Esophagus squamous epithelium (tissue), 5 donors: ENCODE measurements around the gene CLCN7. TPM values are rescaled to one million over a fixed set of nuclear protein-coding genes. Genes with fewer than 3 reads are reported as not detected.

Experiments
- DNase-seq: peaks from one replicate; lab custom pipeline; 2025; lab: John Stamatoyannopoulos, UW
- H3K27ac ChIP-seq, 4 donors: fragments of 200-600 bp; sonication (generic); one replicate each; pipeline ENCODE4 v1.5.1; 2016 to 2019; ENCODE audit warnings: mild to moderate bottlenecking in 1 of 4
- H3K27me3 ChIP-seq, 4 donors: fragments of 200-600 bp; sonication (generic); 1 replicate in 3 of 4; 2 replicates in 1 of 4; pipeline versions ENCODE4 v1.5.1 to v1.6.0; 2017 to 2021; ENCODE audit warnings: antibody characterized with exemption in 1 of 4
- H3K36me3 ChIP-seq, 3 donors: fragments of 200-600 bp; sonication (generic); one replicate each; pipeline ENCODE4 v1.5.1; 2016 to 2019
- H3K4me1 ChIP-seq, 3 donors: fragments of 200-600 bp; sonication (generic); one replicate each; pipeline ENCODE4 v1.5.1; 2017 to 2019
- H3K4me3 ChIP-seq, 4 donors: fragments of 200-600 bp; sonication (generic); 1 replicate in 3 of 4; 2 replicates in 1 of 4; pipeline ENCODE4 v1.5.1; 2016 to 2019; ENCODE audit warnings: mild to moderate bottlenecking in 2 of 4, moderate library complexity in 1 of 4
- H3K9me3 ChIP-seq, 3 donors: fragments of 200-600 bp; sonication (generic); one replicate each; pipeline ENCODE4 v1.5.1; 2016 to 2019
- CTCF ChIP-seq, 6 experiments: fragments of 450-650 bp in 4 of 6; fragments of 200-600 bp in 2 of 6; sonication (generic) in 2 of 6; IDR thresholded peaks; one replicate each; pipeline ENCODE4 v1.5.1; 2016 to 2019; ENCODE audit warnings: antibody characterized with exemption in 6 of 6, mild to moderate bottlenecking in 4 of 6, moderate library complexity in 4 of 6
- POLR2A ChIP-seq, 4 donors: fragments of 450-650 bp; IDR thresholded peaks; one replicate each; pipeline ENCODE4 v1.6.1; 2017; ENCODE audit warnings: antibody characterized with exemption in 4 of 4, mild to moderate bottlenecking in 4 of 4, moderate library complexity in 3 of 4
- WGBS, 2 donors: methylation state at CpG; one replicate each; pipeline ENCODE4 v1.1.5; 2018; 5-methylcytosine and 5-hydroxymethylcytosine counted together
- intact Hi-C: fragments of 100-400 bp; cut with DNase I; formaldehyde crosslinking; loops from one replicate; pipeline ENCODE4 v1.15.0; 2022
- total RNA-seq, 4 donors: library from RNA; depleted of rRNA; stranded (reverse); fragments of >200 nt; gene quantifications; one replicate each; pipeline ENCODE4 v1.1.0, GENCODE V29; 2016
- donor health status: DM: yes; HTN: yes; CAD: no.

Gene CLCN7
- total RNA-seq, 4 donors from 2014 or later, result 21.5 to 41.2 (median 33.6) TPM

GRCh38 chr16:1465567-1465915 lies 9.3 kb downstream of the CLCN7 start:
- DNase-seq, result no peak
- Histone ChIP-seq H3K9me3 (no peaks in the 10 kb centered on the region), H3K27ac (no peak overlapping the region), H3K27me3 (no peaks in the 10 kb centered on the region), H3K36me3 (peaks cover 10 to 59% (median 11%) of the 10 kb centered on the region in 3 donors), H3K4me1 (peaks cover 0 to 17% (median under 1%) of the 10 kb centered on the region in 3 donors), H3K4me3 (no peak overlapping the region)
- 100% methylated on average over 1 of the region's 13 CpGs; no CpG with 5 or more reads in 1 of the 2 donors for whole genome bisulfite sequencing, 2 donors
- TF ChIP-seq CTCF (IDR thresholded peaks at IDR 0.05) (no peak), POLR2A (IDR thresholded peaks at IDR 0.05) (no peak)
- intact Hi-C loops, result no loop called here

- no peak for DNase-seq
- TF ChIP-seq POLR2A (IDR thresholded peaks at IDR 0.05) (no peak), CTCF (IDR thresholded peaks at IDR 0.05) (no peak)
- no peaks in the 10 kb centered on the region for H3K27me3 ChIP-seq
- intact Hi-C loops, result no loop called here
- no peaks in the 10 kb centered on the region for H3K9me3 ChIP-seq
- no peak overlapping the region for H3K4me3 ChIP-seq
- peaks cover 0 to 13% (median 0%) of the 10 kb centered on the region in 3 donors for H3K4me1 ChIP-seq
- H3K36me3 ChIP-seq, result peaks cover 15 to 64% (median 15%) of the 10 kb centered on the region in 3 donors
- 85 to 95% methylated on average over 22 to 24 of the region's 33 CpGs for WGBS, 2 donors
- no peak overlapping the region for H3K27ac ChIP-seq
These were observed 9.8 kb downstream of the CLCN7 start for GRCh38 chr16:1464894-1465566.

GRCh38 chr16:1464196-1464893 lies 10.5 kb downstream of the CLCN7 start:
- intact Hi-C loops, result no loop called here
- Histone ChIP-seq H3K9me3 (no peaks in the 10 kb centered on the region), H3K4me3 (no peak overlapping the region), H3K27ac (no peak overlapping the region), H3K36me3 (peaks cover 15 to 68% (median 16%) of the 10 kb centered on the region in 3 donors), H3K4me1 (peaks cover 0 to 9% (median 0%) of the 10 kb centered on the region in 3 donors), H3K27me3 (no peaks in the 10 kb centered on the region)
- no peak for TF ChIP-seq POLR2A (IDR thresholded peaks at IDR 0.05)
- TF ChIP-seq CTCF (IDR thresholded peaks at IDR 0.05), result no peak
- 89 to 90% methylated on average over 6 to 34 of the region's 41 CpGs for WGBS, 2 donors
- no peak for DNase-seq

GRCh38 chr16:1461146-1461545 lies 13.7 kb downstream of the CLCN7 start:
- intact Hi-C loops, result no loop called here
- Histone ChIP-seq H3K27ac (no peak overlapping the region), H3K27me3 (no peaks in the 10 kb centered on the region), H3K4me3 (no peak overlapping the region), H3K9me3 (no peaks in the 10 kb centered on the region), H3K36me3 (peaks cover 15 to 90% (median 19%) of the 10 kb centered on the region in 3 donors), H3K4me1 (no peaks in the 10 kb centered on the region)
- no peak for DNase-seq
- TF ChIP-seq CTCF (IDR thresholded peaks at IDR 0.05) (no peak), POLR2A (IDR thresholded peaks at IDR 0.05) (no peak)
- 87 to 96% methylated on average over 7 to 13 of the region's 24 CpGs for WGBS, 2 donors

- no peak for DNase-seq
- H3K27ac ChIP-seq, result no peak overlapping the region
- peaks cover 18 to 91% (median 19%) of the 10 kb centered on the region in 3 donors for H3K36me3 ChIP-seq
- TF ChIP-seq POLR2A (IDR thresholded peaks at IDR 0.05) (no peak), CTCF (IDR thresholded peaks at IDR 0.05) (no peak)
- no peaks in the 10 kb centered on the region for H3K4me1 ChIP-seq
- intact Hi-C loops, result no loop called here
- no peak overlapping the region for H3K4me3 ChIP-seq
- 83 to 93% methylated on average over 4 to 7 of the region's 30 CpGs for WGBS, 2 donors
- no peaks in the 10 kb centered on the region for H3K9me3 ChIP-seq
- no peaks in the 10 kb centered on the region for H3K27me3 ChIP-seq
These were observed 14.2 kb downstream of the CLCN7 start for GRCh38 chr16:1460602-1461138.
